PC-3 (cell line): Measurements from ENCODE around the gene ELAC2.

ENCODE experiments used
- CTCF ChIP-seq: fragments of 300-600 bp; sonication (generic); conservative IDR thresholded peaks from 2 replicates; pipeline ENCODE4 v1.5.1; 2017; ENCODE audit warnings: antibody characterized with exemption, low read depth, mild to moderate bottlenecking, low read length
- EZH2 ChIP-seq: fragments of 300-600 bp; sonication (generic); IDR thresholded peaks from one replicate; pipeline ENCODE4 v1.6.1; 2017; ENCODE audit warnings: antibody characterized with exemption, mild to moderate bottlenecking, low read length; ENCODE audit not compliant: unreplicated experiment

GRCh38 chr17:13000561-13000960 lies 17.3 kb downstream of the ELAC2 start:
- TF ChIP-seq CTCF (no peak), EZH2 (no peak)
